Muscle layer of colon (tissue), 2 donors: ENCODE measurements around the gene MPZL1.
A peak's percentile ranks its signal among the peaks of the same experiment; 100 is the strongest.
"Not testable (repeated sequence)": the region's sequence is repeated elsewhere in the genome, so short reads cannot be mapped to it uniquely, and the experiment has no call there.

Source experiments
- H3K27ac ChIP-seq: one replicate; pipeline ENCODE4 v1.7.0; 2013; ENCODE audit warnings: low read depth, mild to moderate bottlenecking, low read length, moderate library complexity
- H3K27me3 ChIP-seq, 2 donors: one replicate each; pipeline ENCODE4 v1.7.0; 2013; ENCODE audit warnings: low read length in 2 of 2, mild to moderate bottlenecking in 2 of 2; ENCODE audit not compliant: insufficient read depth in 2 of 2, control insufficient read depth in 1 of 2
- H3K36me3 ChIP-seq: one replicate; pipeline ENCODE4 v1.7.0; 2013; ENCODE audit warnings: mild to moderate bottlenecking, low read length; ENCODE audit not compliant: insufficient read depth
- H3K4me1 ChIP-seq: one replicate; pipeline ENCODE4 v1.7.0; 2013; ENCODE audit warnings: mild to moderate bottlenecking, low read length; ENCODE audit not compliant: insufficient read depth
- H3K4me3 ChIP-seq, 2 donors: one replicate each; pipeline ENCODE4 v1.7.0; 2013; ENCODE audit warnings: low read length in 2 of 2, low read depth in 1 of 2, mild to moderate bottlenecking in 1 of 2, moderate library complexity in 1 of 2
- H3K9ac ChIP-seq: one replicate; pipeline ENCODE4 v1.7.0; 2013; ENCODE audit warnings: low read length
- H3K9me3 ChIP-seq: one replicate; pipeline ENCODE4 v1.7.0; 2013; ENCODE audit warnings: mild to moderate bottlenecking, low read length
- donor health status: abdominal sarcoma.
- donor health status: Adenocarcinoma of cecum.

The MPZL1 gene

DNA sequence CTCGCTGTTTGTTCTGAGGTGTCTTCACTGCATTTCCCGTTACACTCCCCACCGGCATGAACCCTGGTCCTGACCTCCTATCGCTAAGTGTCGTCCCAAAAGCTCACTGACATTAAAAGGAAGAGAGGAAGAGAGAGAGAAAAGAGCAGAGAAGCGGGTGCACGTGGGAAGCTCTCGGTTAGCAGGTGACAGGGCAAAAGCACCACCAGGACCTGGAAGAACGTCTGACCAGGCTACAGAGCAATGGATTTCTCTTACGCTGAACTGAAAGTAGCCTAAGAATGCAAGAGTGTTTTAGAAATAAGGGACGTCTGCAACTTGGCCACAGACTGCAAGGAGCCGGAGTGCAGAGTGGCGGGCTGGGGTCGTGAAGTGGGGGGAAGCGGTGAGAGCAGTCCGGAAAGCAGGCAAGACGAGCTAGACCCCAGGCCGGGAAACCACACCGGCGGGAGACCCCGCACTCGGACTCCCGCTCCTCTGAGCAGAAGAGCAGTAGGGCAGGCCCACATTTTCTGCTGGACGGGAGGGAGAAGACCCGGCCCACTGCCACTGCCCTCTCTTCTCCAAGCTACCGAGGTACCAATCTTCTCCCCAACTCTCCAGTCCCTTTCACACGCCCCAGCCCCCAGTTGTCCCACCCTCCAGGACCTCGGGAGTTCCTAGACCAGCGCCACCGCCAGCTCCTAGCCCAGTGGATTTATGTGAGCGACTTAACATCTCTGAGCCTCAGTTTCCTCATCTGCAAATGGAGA, 8.3 kb upstream of the MPZL1 start:
- Histone ChIP-seq H3K9ac (peak overlapping the region; percentile 79), H3K27ac (peak overlapping the region; percentile 88), H3K36me3 (no peaks in the 10 kb centered on the region), H3K27me3 (no peaks in the 10 kb centered on the region), H3K4me3 (peak overlapping the region; percentile 72 to 81), H3K9me3 (no peaks in the 10 kb centered on the region), H3K4me1 (no peaks in the 10 kb centered on the region)

DNA sequence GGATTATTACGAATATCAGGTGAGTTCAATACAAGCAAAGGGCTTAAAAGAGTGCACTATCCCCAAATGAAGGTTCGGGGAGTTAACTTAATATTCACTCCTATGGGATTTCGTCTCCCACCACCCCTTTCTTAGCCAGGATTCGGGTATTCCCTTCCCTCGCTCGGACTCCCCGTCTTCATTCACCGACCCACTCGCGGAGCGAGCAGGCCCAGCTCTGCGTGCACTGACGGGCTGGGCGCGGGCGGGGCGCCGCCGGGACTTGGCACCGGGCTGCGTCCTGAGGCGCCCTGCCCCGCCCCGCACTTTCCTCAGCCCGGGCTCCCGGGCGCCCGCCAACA, 7.7 kb upstream of the MPZL1 start:
- Histone ChIP-seq H3K9me3 (no peaks in the 10 kb centered on the region), H3K36me3 (no peaks in the 10 kb centered on the region), H3K4me3 (peak overlapping the region; percentile 72 to 81), H3K9ac (peak overlapping the region; percentile 79), H3K4me1 (no peaks in the 10 kb centered on the region), H3K27ac (peak overlapping the region; percentile 88), H3K27me3 (no peaks in the 10 kb centered on the region)

DNA sequence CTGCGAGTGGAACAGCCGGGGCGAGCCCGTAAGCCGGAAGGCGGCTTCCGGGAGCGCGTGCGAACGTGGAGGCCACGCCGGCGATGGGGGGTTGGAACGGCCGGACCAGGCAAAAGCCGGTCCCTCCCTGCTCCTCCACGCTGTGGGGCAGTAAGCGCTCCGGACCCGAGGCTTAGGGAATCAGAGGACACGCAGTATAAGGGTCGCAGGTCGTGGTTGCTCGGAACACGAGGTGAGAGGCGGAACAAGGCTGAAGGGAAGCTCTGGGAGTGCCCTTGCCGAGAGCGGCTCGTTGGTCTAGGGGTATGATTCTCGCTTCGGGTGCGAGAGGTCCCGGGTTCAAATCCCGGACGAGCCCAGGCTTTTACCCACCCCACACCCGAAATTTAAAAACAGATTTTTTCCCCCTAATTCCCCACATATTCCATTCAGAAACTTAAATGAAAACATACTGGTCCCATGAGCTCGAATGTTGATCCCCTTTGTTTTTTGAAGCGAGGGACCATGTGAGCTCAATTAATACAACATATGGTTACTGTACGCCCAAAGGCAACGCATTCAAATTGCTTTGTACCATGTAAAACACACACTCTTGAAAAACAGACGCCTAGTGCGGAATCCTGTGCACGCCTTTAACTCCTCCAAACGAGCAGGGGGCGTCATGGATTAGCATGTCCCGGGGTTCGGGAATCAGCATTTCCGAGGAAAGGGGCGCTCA, 7.2 kb upstream of the MPZL1 start:
- no peaks in the 10 kb centered on the region for H3K9me3 ChIP-seq
- no peaks in the 10 kb centered on the region for H3K4me1 ChIP-seq
- peak overlapping the region; percentile 79 for H3K9ac ChIP-seq
- no peaks in the 10 kb centered on the region for H3K36me3 ChIP-seq
- H3K4me3 ChIP-seq, result peak overlapping the region; percentile 72 to 81
- peak overlapping the region; percentile 88 for H3K27ac ChIP-seq
- no peaks in the 10 kb centered on the region for H3K27me3 ChIP-seq

DNA sequence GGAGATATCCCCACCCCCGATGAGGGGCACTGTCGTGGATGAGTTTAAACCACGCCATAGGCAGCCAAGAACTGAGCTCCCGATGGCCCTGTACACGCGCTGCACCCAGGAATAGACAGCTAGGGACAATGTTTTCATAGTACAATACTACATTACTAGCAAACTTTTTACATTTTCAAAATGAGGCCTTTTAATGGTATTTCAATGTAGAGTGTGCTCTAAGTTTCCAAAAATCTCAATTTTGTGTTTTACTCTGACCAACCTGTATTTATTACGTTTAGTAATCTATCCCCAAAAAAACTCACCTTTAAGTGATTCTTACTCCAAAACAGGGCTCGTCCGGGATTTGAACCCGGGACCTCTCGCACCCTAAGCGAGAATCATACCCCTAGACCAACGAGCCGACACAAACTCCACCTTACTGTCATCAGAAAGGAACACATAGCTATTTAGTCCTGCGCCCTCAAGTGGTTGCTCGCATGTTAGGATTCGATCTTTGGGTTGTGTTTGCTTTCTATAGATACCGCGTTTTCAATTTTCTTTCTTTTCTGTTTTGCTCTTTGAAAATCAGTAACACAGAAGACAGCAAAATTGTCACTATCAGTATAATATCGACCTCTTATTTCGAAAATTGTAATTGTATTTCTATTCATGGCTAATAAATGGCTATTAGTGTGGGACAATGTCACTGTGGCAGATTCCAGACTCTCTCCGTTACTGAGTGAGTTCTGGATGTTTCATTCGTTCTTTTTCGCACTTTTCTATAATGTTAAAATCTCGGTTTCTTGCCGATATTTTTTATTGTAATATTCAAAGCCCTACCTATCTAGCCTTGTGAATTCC, 6.4 kb upstream of the MPZL1 start:
- peak overlapping the region; percentile 79 for H3K9ac ChIP-seq
- H3K36me3 ChIP-seq, result no peaks in the 10 kb centered on the region
- H3K4me3 ChIP-seq, result peak overlapping the region; percentile 72 to 81
- H3K4me1 ChIP-seq, result no peaks in the 10 kb centered on the region
- peak overlapping the region; percentile 88 for H3K27ac ChIP-seq
- no peaks in the 10 kb centered on the region for H3K27me3 ChIP-seq
- H3K9me3 ChIP-seq, result no peaks in the 10 kb centered on the region

DNA sequence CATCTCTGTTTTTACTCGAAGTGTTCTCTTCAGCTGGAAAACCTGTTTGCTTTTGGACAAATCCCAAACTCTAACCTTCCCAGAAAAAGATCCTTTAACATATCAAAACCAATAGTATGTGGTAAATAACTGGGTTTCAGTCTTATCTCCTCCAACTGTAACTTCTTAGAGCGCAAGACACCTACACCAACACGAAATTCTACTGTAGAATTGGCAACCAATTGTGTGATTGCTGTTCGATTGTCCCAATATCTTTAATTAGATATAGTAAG, 5.8 kb upstream of the MPZL1 start:
- Histone ChIP-seq H3K9ac (peak overlapping the region; percentile 46), H3K4me1 (peaks cover 4% of the 10 kb centered on the region), H3K9me3 (no peaks in the 10 kb centered on the region), H3K27ac (peak overlapping the region; percentile 39), H3K4me3 (peak overlapping the region; percentile 72 to 81), H3K27me3 (no peaks in the 10 kb centered on the region), H3K36me3 (no peaks in the 10 kb centered on the region)

DNA sequence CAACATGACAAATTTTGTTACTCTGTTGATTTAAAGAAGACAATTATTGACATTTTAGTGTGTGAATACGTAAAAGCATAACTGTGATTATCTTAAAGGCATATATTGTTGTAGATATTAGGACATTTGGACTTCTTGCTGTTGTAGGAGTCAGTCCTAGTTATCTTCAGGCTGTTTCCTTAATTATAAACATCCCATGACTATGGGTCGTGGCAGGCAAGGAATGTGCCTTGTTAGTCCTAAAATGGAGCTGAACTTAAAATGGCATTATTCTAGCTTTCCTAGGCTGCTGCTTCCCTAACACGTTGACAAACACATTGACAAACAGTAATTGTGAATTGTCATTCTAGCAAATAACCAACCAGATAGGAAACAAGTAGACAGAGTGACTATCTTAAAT, 4.4 kb upstream of the MPZL1 start:
- H3K4me3 ChIP-seq, result no peak overlapping the region
- H3K27ac ChIP-seq, result no peak overlapping the region
- H3K9me3 ChIP-seq, result no peaks in the 10 kb centered on the region

DNA sequence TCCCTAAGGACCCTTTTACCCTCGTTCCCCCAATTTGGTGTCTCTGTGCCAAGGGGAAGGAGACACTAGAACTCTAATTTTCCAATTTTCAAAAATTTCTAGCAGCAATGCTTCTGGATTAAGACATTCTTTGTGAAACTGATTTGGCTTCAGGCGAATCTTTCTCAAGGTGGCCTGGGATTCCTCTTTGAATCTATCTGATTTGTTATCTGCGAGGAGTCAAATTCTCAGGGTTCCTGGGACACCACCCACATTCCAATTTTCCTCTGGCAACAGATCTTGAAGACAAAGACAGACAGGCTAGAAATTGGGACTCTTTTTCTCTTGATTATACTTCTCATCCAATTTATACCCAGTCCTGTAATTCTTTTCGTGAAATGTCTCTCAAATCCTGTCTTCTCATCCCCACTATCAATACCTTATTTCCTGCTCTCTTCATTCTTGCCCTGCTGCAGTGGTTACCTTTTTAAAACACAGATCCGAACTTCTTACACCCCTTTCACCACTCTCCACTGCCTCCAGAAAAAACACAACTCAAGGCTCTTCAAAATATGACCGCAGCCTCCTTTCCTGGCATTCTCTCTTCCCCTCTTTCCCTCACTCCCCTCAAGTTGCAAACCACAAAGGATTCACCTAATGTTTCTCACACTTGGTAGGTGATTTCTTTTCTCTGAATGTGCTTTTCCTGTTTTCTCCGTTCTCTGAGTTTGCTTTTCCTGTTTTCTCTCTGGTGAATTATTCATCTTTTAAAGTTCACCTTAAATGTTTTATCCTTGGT, 2.7 kb upstream of the MPZL1 start:
- Histone ChIP-seq H3K36me3 (no peaks in the 10 kb centered on the region), H3K4me3 (no peak overlapping the region)

More for the DNA sequence above, 4.4 kb upstream of the MPZL1 start:
- no peaks in the 10 kb centered on the region for H3K36me3 ChIP-seq
- H3K4me1 ChIP-seq, result peaks cover 9% of the 10 kb centered on the region
- no peak overlapping the region for H3K9ac ChIP-seq
- H3K27me3 ChIP-seq, result no peaks in the 10 kb centered on the region

DNA sequence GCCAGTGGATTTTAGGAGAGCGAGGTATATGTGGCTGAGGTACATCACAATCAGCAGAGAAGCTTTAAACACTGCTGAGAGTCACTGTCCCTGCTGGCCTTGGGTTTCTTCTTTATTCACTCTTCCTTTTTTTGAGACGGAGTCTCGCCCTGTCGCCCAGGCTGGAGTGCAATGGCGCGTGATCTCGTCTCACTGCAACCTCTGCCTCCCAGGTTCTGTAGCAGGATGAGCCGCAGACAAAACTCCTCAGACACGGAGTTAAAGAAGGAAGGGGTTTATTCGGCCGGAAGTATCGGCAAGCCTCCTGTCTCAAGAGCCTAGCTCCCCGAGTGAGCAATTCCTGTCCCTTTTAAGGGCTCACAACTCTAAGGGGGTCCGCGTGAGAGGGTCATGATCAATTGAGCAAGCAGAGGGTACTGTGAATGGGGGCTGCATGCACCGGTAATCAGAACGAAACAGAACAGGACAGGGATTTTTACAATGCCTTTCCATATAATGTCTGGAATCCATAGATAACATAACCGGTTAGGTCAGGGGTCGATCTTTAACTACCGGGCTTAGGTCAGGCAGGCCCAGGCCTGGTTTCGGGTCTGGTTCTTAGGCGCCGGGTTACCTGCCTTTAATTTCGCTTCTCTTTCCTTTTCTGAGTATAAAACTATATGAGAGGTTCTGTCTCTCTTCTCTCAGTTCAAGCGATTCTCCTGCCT, 1.9 kb upstream of the MPZL1 start:
- not testable (repeated sequence) for H3K4me3 ChIP-seq, H3K36me3 ChIP-seq, H3K9ac ChIP-seq, H3K27ac ChIP-seq, H3K27me3 ChIP-seq, H3K9me3 ChIP-seq
- peaks cover 27% of the 10 kb centered on the region for H3K4me1 ChIP-seq

More for the DNA sequence above, 2.7 kb upstream of the MPZL1 start:
- Histone ChIP-seq H3K4me1 (peaks cover 20% of the 10 kb centered on the region), H3K9me3 (no peaks in the 10 kb centered on the region), H3K27me3 (no peaks in the 10 kb centered on the region), H3K9ac (no peak overlapping the region), H3K27ac (no peak overlapping the region)

DNA sequence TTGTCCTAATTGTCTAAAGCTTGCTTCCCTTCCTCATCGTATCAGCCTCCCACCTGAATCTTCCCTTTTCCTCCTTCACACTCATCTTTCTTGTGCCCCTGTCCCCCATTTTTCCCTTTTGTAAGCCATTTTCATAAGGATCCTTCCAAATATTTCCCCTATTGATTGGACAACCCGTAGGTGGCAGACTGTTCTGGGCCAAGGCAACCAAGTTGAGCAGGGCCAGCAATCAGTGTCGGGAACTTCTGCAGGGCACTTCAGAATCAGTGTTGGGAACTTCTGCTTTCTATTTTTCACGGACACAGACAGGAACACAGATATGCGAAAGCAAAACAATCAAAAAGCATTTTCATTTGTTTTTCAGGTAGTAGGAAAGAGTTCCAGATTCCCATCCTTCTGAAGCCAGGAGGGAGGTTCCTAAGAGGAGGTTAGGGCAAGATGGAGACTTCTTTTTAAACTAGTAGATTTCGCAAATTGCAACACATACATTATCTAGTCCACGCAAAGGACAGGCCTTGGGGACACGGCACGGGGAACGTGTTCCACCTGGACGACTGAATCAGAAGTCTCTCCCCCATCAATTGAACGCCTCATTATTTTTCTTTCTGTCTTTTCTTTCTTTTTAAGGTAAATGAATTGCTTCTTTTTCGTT, 691 bp upstream of the MPZL1 start:
- Histone ChIP-seq H3K27ac (peak overlapping the region; percentile 88), H3K9ac (peak overlapping the region; percentile 81), H3K27me3 (no peaks in the 10 kb centered on the region), H3K4me3 (peak overlapping the region; percentile 84 to 93), H3K4me1 (peaks cover 34% of the 10 kb centered on the region), H3K36me3 (no peaks in the 10 kb centered on the region), H3K9me3 (no peaks in the 10 kb centered on the region)

DNA sequence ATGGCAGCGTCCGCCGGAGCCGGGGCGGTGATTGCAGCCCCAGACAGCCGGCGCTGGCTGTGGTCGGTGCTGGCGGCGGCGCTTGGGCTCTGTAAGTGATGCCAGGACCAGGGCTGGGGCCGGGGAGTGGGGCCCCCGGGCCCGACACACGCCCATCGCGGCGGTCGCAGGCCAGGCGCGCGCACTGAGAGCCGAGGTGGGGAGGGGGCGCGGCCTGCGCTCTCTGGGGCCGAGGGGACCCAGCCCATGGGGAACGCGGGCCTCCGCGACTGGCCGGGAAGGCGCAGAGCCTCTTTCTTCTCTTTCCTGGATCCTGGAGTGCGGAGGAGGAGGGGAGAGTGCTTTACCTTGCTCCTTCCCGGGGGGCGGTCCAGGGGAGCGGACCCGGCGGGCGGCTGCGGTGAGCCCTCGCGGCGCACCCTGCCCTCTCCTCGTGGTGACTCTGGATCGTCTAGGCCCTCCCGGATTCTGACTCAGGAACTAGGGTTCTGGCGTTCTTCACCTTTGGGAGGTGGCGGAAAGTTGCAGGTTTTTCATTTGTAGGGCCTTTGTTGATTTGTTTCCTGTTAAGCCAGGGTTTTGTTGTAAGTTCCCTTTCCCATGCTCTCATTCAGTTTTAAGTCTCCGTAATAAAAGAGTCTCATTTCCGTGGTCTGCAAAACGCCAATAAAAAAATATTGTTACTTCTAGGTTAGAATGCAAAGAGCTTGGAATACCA, 529 bp downstream of the MPZL1 start:
- peaks cover 39% of the 10 kb centered on the region for H3K4me1 ChIP-seq
- H3K4me3 ChIP-seq, result peak overlapping the region; percentile 84 to 93
- H3K27ac ChIP-seq, result peak overlapping the region; percentile 88

More for the DNA sequence above, 529 bp downstream of the MPZL1 start:
- H3K9ac ChIP-seq, result peak overlapping the region; percentile 58
- H3K9me3 ChIP-seq, result no peaks in the 10 kb centered on the region
- H3K36me3 ChIP-seq, result no peaks in the 10 kb centered on the region
- H3K27me3 ChIP-seq, result no peaks in the 10 kb centered on the region
